B cell (primary cell): ENCODE measurements around the gene NOL4L. TPM values are rescaled to one million over a fixed set of nuclear protein-coding genes. Genes with fewer than 3 reads are reported as not detected.

Source experiments
- ATAC-seq: fragments of 200-7000 bp; cut with Tn5 transposase; one replicate; pipeline ENCODE4 v1.10.0; 2021; ENCODE audit warnings: low read depth, mild to moderate bottlenecking, moderate number of reproducible peaks, moderate library complexity
- CTCF ChIA-PET: fragments of 350-600 bp; sonication (Branson Sonifier 250); formaldehyde crosslinking; loops from one replicate; lab custom pipeline; 2021; ENCODE audit warnings: antibody characterized with exemption, inconsistent platforms; lab: Charles Lee
- POLR2A ChIA-PET: fragments of 350-600 bp; sonication (Branson Sonifier 250); formaldehyde crosslinking; loops from one replicate; lab custom pipeline; 2021; ENCODE audit warnings: antibody characterized with exemption; lab: Charles Lee
- DNase-seq: peaks from one replicate; pipeline ENCODE4 v3.0.0; 2013
- H2AFZ ChIP-seq: 2 replicates; pipeline ENCODE4 v1.6.1; 2012; ENCODE audit warnings: mild to moderate bottlenecking, low read depth, low read length; ENCODE audit not compliant: insufficient read depth, poor library complexity, severe bottlenecking
- H3K27ac ChIP-seq, 2 donors: 1 replicate in 1 of 2; 2 replicates in 1 of 2; pipeline ENCODE4 v1.5.1; 2012 to 2013; ENCODE audit warnings: low read length in 2 of 2, mild to moderate bottlenecking in 2 of 2, moderate library complexity in 1 of 2
- H3K27me3 ChIP-seq, 4 experiments: fragments of 200-600 bp in 1 of 4; sonication (generic) in 1 of 4; replicated peaks in 1 of 4; 1 replicate in 2 of 4; 2 replicates in 2 of 4; pipeline versions ENCODE4 v1.6.1 to v1.7.0; 2013 to 2016; ENCODE audit warnings: low read length in 3 of 4, mild to moderate bottlenecking in 2 of 4, mixed read lengths in 1 of 4, moderate library complexity in 1 of 4; ENCODE audit not compliant: insufficient read depth in 4 of 4, control insufficient read depth in 3 of 4; ENCODE audit errors: control extremely low read depth in 1 of 4
- H3K36me3 ChIP-seq, 2 experiments: replicated peaks in 1 of 2; 1 replicate in 1 of 2; 2 replicates in 1 of 2; pipeline versions ENCODE4 v1.6.1 to v1.7.1; 2013; ENCODE audit warnings: low read length in 1 of 2; ENCODE audit not compliant: insufficient read depth in 2 of 2, control insufficient read depth in 1 of 2; ENCODE audit errors: control extremely low read depth in 1 of 2, extremely low read depth in 1 of 2
- H3K4me1 ChIP-seq, 2 donors: fragments of 200-600 bp in 1 of 2; sonication (generic) in 1 of 2; 1 replicate in 1 of 2; 2 replicates in 1 of 2; pipeline versions ENCODE4 v1.5.1 to v1.6.1; 2013 to 2017; ENCODE audit warnings: low read length in 2 of 2; ENCODE audit not compliant: control insufficient read depth in 2 of 2, insufficient read depth in 2 of 2
- H3K4me2 ChIP-seq: replicated peaks from 2 replicates; pipeline ENCODE3; 2012; ENCODE audit warnings: mild to moderate bottlenecking, low read depth, low read length; ENCODE audit not compliant: poor library complexity, severe bottlenecking
- H3K4me3 ChIP-seq, 5 experiments: fragments of 200-600 bp in 1 of 5; sonication (generic) in 1 of 5; 1 replicate in 3 of 5; 2 replicates in 2 of 5; pipeline versions ENCODE4 v1.5.1 to v1.7.0; 2011 to 2016; ENCODE audit warnings: low read length in 4 of 5, mild to moderate bottlenecking in 4 of 5, low read depth in 2 of 5, control low read depth in 1 of 5, moderate library complexity in 1 of 5; ENCODE audit not compliant: insufficient read depth in 1 of 5; ENCODE audit errors: control extremely low read depth in 1 of 5, extremely low read depth in 1 of 5
- H3K79me2 ChIP-seq: fragments of 200-600 bp; sonication (generic); one replicate; pipeline ENCODE4 v1.6.0; 2016; ENCODE audit warnings: low read length; ENCODE audit not compliant: control insufficient read depth, insufficient read depth
- H3K9ac ChIP-seq: fragments of 200-600 bp; sonication (generic); 2 replicates; pipeline ENCODE4 v1.6.1; 2017; ENCODE audit warnings: mild to moderate bottlenecking, low read length, moderate library complexity
- H3K9me3 ChIP-seq, 3 donors: one replicate each; pipeline versions ENCODE4 v1.6.1 to v1.7.1; 2013; ENCODE audit warnings: low read length in 2 of 3; ENCODE audit not compliant: control insufficient read depth in 2 of 3, insufficient read depth in 1 of 3; ENCODE audit errors: control extremely low read depth in 1 of 3
- H4K20me1 ChIP-seq: 2 replicates; pipeline ENCODE4 v1.6.0; 2012; ENCODE audit warnings: mild to moderate bottlenecking, low read length; ENCODE audit not compliant: insufficient read depth, control insufficient read depth, poor library complexity, severe bottlenecking
- H3K27ac Mint-ChIP-seq: one replicate; pipeline ENCODE4 v1.8.0; 2021; ENCODE audit warnings: mixed read lengths
- H3K27me3 Mint-ChIP-seq: one replicate; pipeline ENCODE4 v1.8.0; 2021; ENCODE audit warnings: mixed read lengths
- H3K4me1 Mint-ChIP-seq: one replicate; pipeline ENCODE4 v1.8.0; 2021; ENCODE audit warnings: mixed read lengths
- H3K4me3 Mint-ChIP-seq: one replicate; pipeline ENCODE4 v1.8.0; 2021; ENCODE audit warnings: mixed read lengths
- H3K9me3 Mint-ChIP-seq: one replicate; pipeline ENCODE4 v1.8.0; 2022; ENCODE audit warnings: mixed read lengths; ENCODE audit not compliant: insufficient read depth
- CTCF ChIP-seq: fragments of 200-600 bp; IDR thresholded peaks from one replicate; pipeline ENCODE4 v1.8.0; 2022; ENCODE audit warnings: antibody characterized with exemption, mild to moderate bottlenecking
- EZH2 ChIP-seq: IDR thresholded peaks from 2 replicates; pipeline ENCODE4 v1.6.1; 2012; ENCODE audit warnings: borderline replicate concordance, low read depth, mild to moderate bottlenecking, moderate library complexity, low read length; ENCODE audit not compliant: insufficient read depth, poor library complexity, severe bottlenecking
- WGBS: methylation state at CpG from one replicate; pipeline ENCODE4 v1.1.5; 2013; ENCODE audit warnings: missing lambda C conversion rate; ENCODE audit not compliant: insufficient coverage; 5-methylcytosine and 5-hydroxymethylcytosine counted together
- intact Hi-C: fragments of 100-400 bp; cut with micrococcal nuclease; formaldehyde crosslinking; loops from one replicate; pipeline ENCODE4 v1.10.0; 2022
- polyA plus RNA-seq: library from polyadenylated mRNA; depleted of rRNA; stranded (reverse); fragments of >200 nt; gene quantifications from 2 replicates; pipeline ENCODE4 v1.2.3, GENCODE V29; 2012
- total RNA-seq, 2 donors: library from RNA; stranded (reverse); fragments of 120-200 nt in 1 of 2; gene quantifications; 1 replicate in 1 of 2; 2 replicates in 1 of 2; pipeline versions ENCODE4 v1.2.3 to v1.2.4, GENCODE V29; 2013 to 2022

The NOL4L gene
- total and polyA plus RNA-seq, 2 donors (not counting 1 experiment from before 2014, with no cell fraction given) = 6.5 to 7.9 TPM

- TF ChIP-seq EZH2 = no peak
- TF ChIP-seq CTCF = no peak
- Histone ChIP-seq H4K20me1 (no peaks in the 10 kb centered on the region), H3K4me2 (no peak overlapping the region), H3K27ac (no peak overlapping the region), H2AFZ (no peak overlapping the region), H3K9me3 (peaks cover 0 to 3% (median 0%) of the 10 kb centered on the region in 3 donors), H3K27me3 (peaks cover 0 to 5% (median 2%) of the 10 kb centered on the region in 4 experiments), H3K4me3 (no peak overlapping the region), H3K36me3 (no peaks in the 10 kb centered on the region), H3K79me2 (no peaks in the 10 kb centered on the region), H3K4me1 (peaks cover 14 to 15% of the 10 kb centered on the region in 2 donors), H3K9ac (no peak overlapping the region)
- no peak for DNase-seq
- ATAC-seq = no peak
- peaks cover 3% of the 10 kb centered on the region for H3K27me3 Mint-ChIP-seq
- H3K27ac Mint-ChIP-seq = no peak overlapping the region
- no peak overlapping the region for H3K4me3 Mint-ChIP-seq
- POLR2A ChIA-PET = no interaction called here
- no peaks in the 10 kb centered on the region for H3K9me3 Mint-ChIP-seq
- intact Hi-C loops = no loop called here
- CTCF ChIA-PET = no interaction called here
- peaks cover 5% of the 10 kb centered on the region for H3K4me1 Mint-ChIP-seq
- WGBS = 87% methylated on average over 21 of the region's 21 CpGs
Observed at GRCh38 chr20:32622585-32623468, 37.7 kb upstream of the NOL4L start.
